H1 (cell line): ENCODE data around the gene GRB7. TPM values are rescaled to one million over a fixed set of nuclear protein-coding genes. Genes with fewer than 3 reads are reported as not detected.

ENCODE experiments used
- CTCF ChIA-PET: fragments of 300-600 bp; sonication (Branson Sonifier 250); formaldehyde crosslinking; loops from one replicate; lab custom pipeline; 2021; ENCODE audit not compliant: partially characterized antibody; lab: Charles Lee
- POLR2A ChIA-PET: fragments of 300-600 bp; sonication (Branson Sonifier 250); formaldehyde crosslinking; loops from one replicate; lab custom pipeline; 2021; ENCODE audit warnings: inconsistent platforms; ENCODE audit not compliant: partially characterized antibody; lab: Charles Lee
- DNase-seq, 2 experiments: peaks; one replicate each; pipeline versions ENCODE4 v3.0.0 to v3.0.0-alpha.2; 2010 to 2022; ENCODE audit warnings: low spot score in 2 of 2, low read depth in 1 of 2, mixed read lengths in 1 of 2
- FAIRE-seq: peaks from 2 replicates; lab custom pipeline; 2011; peaks lifted over from hg19 to GRCh38; lab: Jason Lieb, UNC
- H2AFZ ChIP-seq: 2 replicates; pipeline ENCODE4 v1.8.1; 2012; ENCODE audit warnings: low read length, inconsistent platforms
- H2AK5ac ChIP-seq: 2 replicates; pipeline ENCODE4 v1.6.1; 2013; ENCODE audit warnings: low read depth, low read length
- H2BK120ac ChIP-seq: replicated peaks from 2 replicates; pipeline ENCODE3; 2013; ENCODE audit warnings: low read depth, low read length, inconsistent platforms
- H2BK12ac ChIP-seq: 2 replicates; pipeline ENCODE4 v1.6.1; 2013; ENCODE audit warnings: low read depth, low read length
- H2BK15ac ChIP-seq: 2 replicates; pipeline ENCODE4 v1.6.1; 2013; ENCODE audit warnings: low read length
- H2BK20ac ChIP-seq: 2 replicates; pipeline ENCODE4 v1.6.1; 2013; ENCODE audit warnings: low read length
- H2BK5ac ChIP-seq: 2 replicates; pipeline ENCODE4 v1.6.1; 2013; ENCODE audit warnings: low read depth, low read length
- H3K14ac ChIP-seq: 2 replicates; pipeline ENCODE4 v1.6.1; 2013; ENCODE audit warnings: inconsistent platforms; ENCODE audit not compliant: insufficient read length
- H3K18ac ChIP-seq: 2 replicates; pipeline ENCODE4 v1.6.1; 2013; ENCODE audit warnings: low read length; ENCODE audit errors: extremely low read depth
- H3K23ac ChIP-seq: 2 replicates; pipeline ENCODE4 v1.6.1; 2013; ENCODE audit warnings: inconsistent platforms; ENCODE audit not compliant: insufficient read length
- H3K23me2 ChIP-seq: 2 replicates; pipeline ENCODE4 v1.6.1; 2013; ENCODE audit warnings: low read depth, low read length
- H3K27ac ChIP-seq: 2 replicates; pipeline ENCODE4 v1.6.1; 2011; ENCODE audit warnings: low read depth, low read length, inconsistent platforms
- H3K27me3 ChIP-seq, 4 experiments: replicated peaks in 1 of 4; 1 replicate in 1 of 4; 2 replicates in 3 of 4; pipeline versions ENCODE4 v1.6.1 to v1.8.1; 2011 to 2013; ENCODE audit warnings: low read length in 3 of 4, mild to moderate bottlenecking in 3 of 4, inconsistent platforms in 2 of 4, mixed read lengths in 2 of 4, moderate library complexity in 1 of 4; ENCODE audit not compliant: control insufficient read depth in 3 of 4, insufficient read depth in 3 of 4; ENCODE audit errors: extremely low read depth in 1 of 4
- H3K36me3 ChIP-seq, 4 experiments: 2 replicates each; pipeline versions ENCODE4 v1.6.1 to v1.8.1; 2011 to 2013; ENCODE audit warnings: mild to moderate bottlenecking in 4 of 4, low read length in 3 of 4, moderate library complexity in 2 of 4, control low read depth in 1 of 4, inconsistent platforms in 1 of 4; ENCODE audit not compliant: insufficient read depth in 4 of 4, control insufficient read depth in 2 of 4
- H3K4ac ChIP-seq: replicated peaks from 2 replicates; pipeline ENCODE3; 2013; ENCODE audit warnings: low read length, low read depth, mixed read lengths, inconsistent platforms; ENCODE audit not compliant: insufficient read length
- H3K4me1 ChIP-seq, 4 experiments: replicated peaks in 1 of 4; 1 replicate in 1 of 4; 2 replicates in 3 of 4; pipeline versions ENCODE4 v1.6.1 to v1.8.1; 2011 to 2013; ENCODE audit warnings: low read length in 3 of 4, inconsistent platforms in 2 of 4, mixed read lengths in 1 of 4; ENCODE audit not compliant: insufficient read depth in 4 of 4, control insufficient read depth in 3 of 4
- H3K4me2 ChIP-seq, 2 experiments: 2 replicates each; pipeline versions ENCODE4 v1.6.1 to v1.8.1; 2011 to 2013; ENCODE audit warnings: low read depth in 2 of 2, low read length in 2 of 2, control low read depth in 1 of 2, inconsistent platforms in 1 of 2, mild to moderate bottlenecking in 1 of 2; ENCODE audit not compliant: insufficient read depth in 1 of 2
- H3K4me3 ChIP-seq, 4 experiments: fragments of 200-600, 300-600 bp in 1 of 4; sonication (generic), shearing (Covaris generic), sonication (Bioruptor Twin) in 1 of 4; 2 replicates each; pipeline versions ENCODE4 v1.5.1 to v1.8.1; 2011 to 2016; ENCODE audit warnings: low read length in 4 of 4, low read depth in 3 of 4, control low read depth in 2 of 4, inconsistent platforms in 2 of 4, mild to moderate bottlenecking in 2 of 4, mixed read lengths in 1 of 4, moderate library complexity in 1 of 4; ENCODE audit not compliant: insufficient read depth in 2 of 4; ENCODE audit errors: extremely low read depth in 1 of 4
- H3K56ac ChIP-seq: replicated peaks from 2 replicates; pipeline ENCODE3; 2013; ENCODE audit warnings: low read depth, mild to moderate bottlenecking, mixed read lengths, low read length, inconsistent platforms; ENCODE audit not compliant: insufficient read length
- H3K79me1 ChIP-seq: 2 replicates; pipeline ENCODE4 v1.6.1; 2013; ENCODE audit warnings: low read depth, low read length, control low read depth
- H3K79me2 ChIP-seq, 2 experiments: 2 replicates each; pipeline versions ENCODE4 v1.6.1 to v1.8.1; 2012 to 2013; ENCODE audit warnings: low read length in 2 of 2, mild to moderate bottlenecking in 2 of 2, inconsistent platforms in 1 of 2; ENCODE audit not compliant: insufficient read depth in 2 of 2, control insufficient read depth in 1 of 2
- H3K9ac ChIP-seq, 4 experiments: replicated peaks in 1 of 4; 1 replicate in 1 of 4; 2 replicates in 3 of 4; pipeline versions ENCODE4 v1.6.1 to v1.8.1; 2011 to 2013; ENCODE audit warnings: low read depth in 3 of 4, low read length in 3 of 4, control low read depth in 2 of 4, mild to moderate bottlenecking in 2 of 4, moderate library complexity in 2 of 4, inconsistent platforms in 1 of 4; ENCODE audit errors: extremely low read depth in 1 of 4
- H3K9me3 ChIP-seq, 2 experiments: 2 replicates each; pipeline versions ENCODE4 v1.6.1 to v1.8.1; 2012 to 2013; ENCODE audit warnings: mild to moderate bottlenecking in 2 of 2, moderate library complexity in 2 of 2, control low read depth in 1 of 2, inconsistent platforms in 1 of 2, low read depth in 1 of 2, low read length in 1 of 2, mixed read lengths in 1 of 2; ENCODE audit not compliant: insufficient read depth in 2 of 2
- H4K20me1 ChIP-seq, 2 experiments: replicated peaks in 1 of 2; 2 replicates each; pipeline versions ENCODE3 to v1.8.1; 2011 to 2013; ENCODE audit warnings: inconsistent platforms in 2 of 2, low read length in 2 of 2, mild to moderate bottlenecking in 1 of 2; ENCODE audit not compliant: insufficient read depth in 2 of 2, control insufficient read depth in 1 of 2
- H4K5ac ChIP-seq: 2 replicates; pipeline ENCODE4 v1.6.1; 2013; ENCODE audit warnings: low read length, low read depth, mixed read lengths, inconsistent platforms; ENCODE audit not compliant: insufficient read length
- H4K8ac ChIP-seq: 2 replicates; pipeline ENCODE4 v1.8.0; 2013; ENCODE audit warnings: mild to moderate bottlenecking, moderate library complexity, low read length, inconsistent platforms; ENCODE audit not compliant: insufficient read depth; ENCODE audit errors: extremely low read depth
- H4K91ac ChIP-seq: replicated peaks from 2 replicates; pipeline ENCODE3; 2013; ENCODE audit warnings: low read length, mixed read lengths, inconsistent platforms; ENCODE audit not compliant: insufficient read length
- ASH2L ChIP-seq: fragments of 200-600, 300-600 bp; sonication (generic); IDR thresholded peaks from one replicate; pipeline ENCODE4 v1.7.1; 2017; ENCODE audit warnings: low read length
- BACH1 ChIP-seq: IDR thresholded peaks from 2 replicates; pipeline ENCODE4 v1.6.1; 2012; ENCODE audit warnings: low read length, improper control_type of control experiment
- BCL11A ChIP-seq, 2 experiments: IDR thresholded peaks; one replicate each; pipeline ENCODE4 v1.6.1; 2011; ENCODE audit warnings: low read depth in 2 of 2, low read length in 2 of 2, mild to moderate bottlenecking in 2 of 2
- MAFK ChIP-seq: IDR thresholded peaks from 2 replicates; pipeline ENCODE4 v1.6.1; 2012; ENCODE audit warnings: low read depth, mild to moderate bottlenecking, improper control_type of control experiment, low read length
- POU5F1 ChIP-seq: IDR thresholded peaks from 2 replicates; pipeline ENCODE4 v1.6.1; 2011; ENCODE audit warnings: low read depth, mild to moderate bottlenecking, low read length, moderate library complexity
- RNF2 ChIP-seq: fragments of 200-900, 300-1000 bp; sonication (generic); IDR thresholded peaks from 2 replicates; pipeline ENCODE4 v1.7.1; 2016; ENCODE audit warnings: borderline replicate concordance, low read depth, mild to moderate bottlenecking, antibody characterized with exemption, low read length; ENCODE audit not compliant: poor library complexity, severe bottlenecking; ENCODE audit errors: missing control alignments
- SRF ChIP-seq: IDR thresholded peaks from 2 replicates; pipeline ENCODE4 v1.6.1; 2011; ENCODE audit warnings: mild to moderate bottlenecking, low read depth, low read length, moderate library complexity
- SUZ12 ChIP-seq: fragments of 200-600 bp; sonication (generic); IDR thresholded peaks from 2 replicates; pipeline ENCODE4 v1.6.1; 2012; ENCODE audit warnings: mild to moderate bottlenecking, inconsistent platforms, low read length, moderate library complexity, mixed read lengths
- TAF1 ChIP-seq: IDR thresholded peaks from 2 replicates; pipeline ENCODE4 v1.6.1; 2011; ENCODE audit warnings: mild to moderate bottlenecking, low read depth, low read length
- WGBS, 2 experiments: shearing (Covaris generic) in 1 of 2; methylation state at CpG; one replicate each; pipeline versions ENCODE4 v1.1.6 to v1.1.7; 2013 to 2015; ENCODE audit warnings: low lambda C conversion rate in 2 of 2, mixed read lengths in 2 of 2, inconsistent platforms in 1 of 2, low coverage in 1 of 2, missing lambda C conversion rate in 1 of 2; ENCODE audit not compliant: insufficient replicate concordance in 2 of 2, insufficient coverage in 1 of 2, insufficient read length in 1 of 2; ENCODE audit errors: extremely low coverage in 1 of 2, missing lambda C conversion rate in 1 of 2; 5-methylcytosine and 5-hydroxymethylcytosine counted together
- polyA plus RNA-seq, 7 experiments: library from polyadenylated mRNA; depleted of rRNA in 3 of 7; stranded (reverse) in 5 of 7; unstranded in 2 of 7; fragments of >200 nt in 5 of 7; fragments of 200-250 nt in 2 of 7; gene quantifications; 1 replicate in 5 of 7; 2 replicates in 1 of 7; 4 replicates in 1 of 7; pipeline versions ENCODE4 v1.2.1 to v1.2.3, GENCODE V29; 2011 to 2013; ENCODE audit warnings: missing spikeins in 2 of 7, mixed read lengths in 2 of 7
- total RNA-seq: library from RNA; stranded (reverse); fragmentation: NEBNext Ultra II Directional; extraction: Animal tissue kit (Norgen Biotek cat#: 25700); gene quantifications from 2 replicates; pipeline ENCODE4 v1.2.1, GENCODE V29; 2021
- TF ChIP-seq, protein P1 (sequence below): IDR thresholded peaks from 2 replicates; pipeline ENCODE4 v1.6.1; 2012; ENCODE audit warnings: low read length, inconsistent platforms

The GRB7 gene
- total and polyA plus RNA-seq, 2 of the 8 experiments (the other 6 are each of a cell fraction or from before 2014, with no cell fraction given) = 32.2 to 41.5 TPM

DNA sequence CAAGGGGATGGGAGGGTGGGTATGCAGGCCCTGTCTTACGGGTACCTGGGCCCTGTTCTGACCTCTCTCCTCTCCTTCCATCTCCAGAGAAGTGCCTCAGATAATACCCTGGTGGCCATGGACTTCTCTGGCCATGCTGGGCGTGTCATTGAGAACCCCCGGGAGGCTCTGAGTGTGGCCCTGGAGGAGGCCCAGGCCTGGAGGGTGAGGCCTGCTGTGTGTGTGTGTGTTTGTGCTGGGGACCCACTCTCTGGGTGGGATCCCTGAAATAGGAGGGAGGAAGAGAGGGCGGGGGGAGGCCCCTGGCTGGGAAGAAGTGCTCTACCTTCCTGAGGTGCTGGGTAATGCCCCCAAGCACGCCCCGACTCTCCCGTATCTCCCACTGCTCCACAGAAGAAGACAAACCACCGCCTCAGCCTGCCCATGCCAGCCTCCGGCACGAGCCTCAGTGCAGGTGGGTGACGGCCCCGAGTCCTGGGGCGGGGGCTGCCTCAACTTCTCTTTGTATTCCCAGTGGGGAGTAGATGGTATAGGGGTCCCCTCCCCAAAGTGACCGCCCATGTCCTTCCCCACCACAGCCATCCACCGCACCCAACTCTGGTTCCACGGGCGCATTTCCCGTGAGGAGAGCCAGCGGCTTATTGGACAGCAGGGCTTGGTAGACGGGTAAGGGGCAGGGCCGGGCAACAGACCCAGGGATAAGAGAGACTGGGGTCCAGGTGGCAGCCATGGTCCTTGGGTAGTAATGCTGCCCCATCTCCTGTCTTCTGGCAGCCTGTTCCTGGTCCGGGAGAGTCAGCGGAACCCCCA is 7.8 kb downstream of the GRB7 start:
- Histone ChIP-seq H3K79me1 (peaks cover 9% of the 10 kb centered on the region), H3K18ac (no peak overlapping the region), H3K56ac (no peak overlapping the region), H3K4me1 (peaks cover 5 to 16% (median 13%) of the 10 kb centered on the region in 4 experiments), H2BK12ac (no peak overlapping the region), H2BK15ac (no peak overlapping the region), H3K9me3 (no peaks in the 10 kb centered on the region), H2AK5ac (no peak overlapping the region), H3K27ac (no peak overlapping the region), H4K8ac (no peak overlapping the region), H4K20me1 (no peaks in the 10 kb centered on the region), H3K23ac (no peak overlapping the region), H3K23me2 (peaks cover 3% of the 10 kb centered on the region), H4K5ac (no peak overlapping the region), H3K4ac (no peak overlapping the region), H2AFZ (no peak overlapping the region), H3K27me3 (no peaks in the 10 kb centered on the region), H3K4me3 (no peak overlapping the region), H3K4me2 (no peak overlapping the region), H3K9ac (no peak overlapping the region), H3K79me2 (peaks cover 0 to 16% of the 10 kb centered on the region in 2 experiments; a peak in 2 of 4 replicates), H2BK20ac (no peak overlapping the region), H4K91ac (no peak overlapping the region), H2BK120ac (no peak overlapping the region), H3K36me3 (peaks cover 4 to 40% (median 31%) of the 10 kb centered on the region in 4 experiments; a peak in 6 of 8 replicates), H2BK5ac (no peak overlapping the region), H3K14ac (no peak overlapping the region)
- WGBS, 2 experiments = 96% methylated on average over 15 of the region's 23 CpGs; no CpG with 5 or more reads in 1 of the 2 experiments
- DNase-seq = no peak
- CTCF ChIA-PET = interaction anchor here (0.6 to 1.6 kb wide), 3 partner anchors 11 to 124 kb away, joined by 3 to 5 read pairs (median 3); no protein-coding TSS in a partner anchor
- POLR2A ChIA-PET = interaction anchor here (1.0 kb wide), 1 partner anchor 74 kb away, joined by 4 read pairs; no protein-coding TSS in a partner anchor
- FAIRE-seq = no peak
- TF ChIP-seq BACH1 (no peak), ASH2L (no peak), TAF1 (no peak), SRF (no peak), RNF2 (no peak), MAFK (no peak), POU5F1 (no peak), SUZ12 (no peak), BCL11A (IDR thresholded peaks at IDR 0.05; ENCODE audit: low read depth in 2 of 2, low read length in 2 of 2) (no peak)
- TF ChIP-seq, protein P1, sequence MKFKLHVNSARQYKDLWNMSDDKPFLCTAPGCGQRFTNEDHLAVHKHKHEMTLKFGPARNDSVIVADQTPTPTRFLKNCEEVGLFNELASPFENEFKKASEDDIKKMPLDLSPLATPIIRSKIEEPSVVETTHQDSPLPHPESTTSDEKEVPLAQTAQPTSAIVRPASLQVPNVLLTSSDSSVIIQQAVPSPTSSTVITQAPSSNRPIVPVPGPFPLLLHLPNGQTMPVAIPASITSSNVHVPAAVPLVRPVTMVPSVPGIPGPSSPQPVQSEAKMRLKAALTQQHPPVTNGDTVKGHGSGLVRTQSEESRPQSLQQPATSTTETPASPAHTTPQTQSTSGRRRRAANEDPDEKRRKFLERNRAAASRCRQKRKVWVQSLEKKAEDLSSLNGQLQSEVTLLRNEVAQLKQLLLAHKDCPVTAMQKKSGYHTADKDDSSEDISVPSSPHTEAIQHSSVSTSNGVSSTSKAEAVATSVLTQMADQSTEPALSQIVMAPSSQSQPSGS = no peak
